ENCODE results near the gene ONECUT1. TPM values are rescaled to one million over a fixed set of nuclear protein-coding genes. Genes with fewer than 3 reads are reported as not detected.

The ONECUT1 gene
- total RNA-seq, 2 donors from 2014 or later: not detected

DNA sequence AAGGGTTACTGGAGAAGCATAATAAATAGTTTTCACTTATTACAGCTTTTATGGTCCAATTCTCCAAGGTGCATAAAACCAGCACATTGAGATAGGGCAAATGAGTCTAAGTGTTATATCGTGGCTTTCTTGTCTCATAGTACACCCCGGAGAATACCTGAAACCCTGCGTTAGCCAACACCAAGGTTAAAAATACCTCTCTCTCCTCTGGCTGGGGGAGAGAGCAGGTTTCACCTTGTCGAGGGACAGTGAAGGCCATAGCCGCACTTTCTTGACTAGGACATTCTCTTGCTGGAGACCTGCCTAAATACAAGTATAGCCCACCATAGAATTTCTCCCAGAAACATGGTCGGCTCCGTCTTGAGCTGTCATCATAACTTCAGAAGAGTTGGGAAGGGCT lies 59.5 kb downstream of the ONECUT1 start:
- Mint-ChIP-seq H3K27me3 (ENCODE audit: low read depth) (no peaks in the 10 kb centered on the region), H3K36me3 (ENCODE audit: insufficient read depth in 2 of 2) (no peaks in the 10 kb centered on the region), H3K27ac (peak overlapping the region; percentile 24), H3K4me3 (peak overlapping the region in 1 of 2 donors; percentile 12), H3K9me3 (no peaks in the 10 kb centered on the region), H3K4me1 (ENCODE audit: low read depth) (peaks cover 30% of the 10 kb centered on the region)
- ATAC-seq (replicated peaks in 1 of 2): no peak
- no peak for DNase-seq

DNA sequence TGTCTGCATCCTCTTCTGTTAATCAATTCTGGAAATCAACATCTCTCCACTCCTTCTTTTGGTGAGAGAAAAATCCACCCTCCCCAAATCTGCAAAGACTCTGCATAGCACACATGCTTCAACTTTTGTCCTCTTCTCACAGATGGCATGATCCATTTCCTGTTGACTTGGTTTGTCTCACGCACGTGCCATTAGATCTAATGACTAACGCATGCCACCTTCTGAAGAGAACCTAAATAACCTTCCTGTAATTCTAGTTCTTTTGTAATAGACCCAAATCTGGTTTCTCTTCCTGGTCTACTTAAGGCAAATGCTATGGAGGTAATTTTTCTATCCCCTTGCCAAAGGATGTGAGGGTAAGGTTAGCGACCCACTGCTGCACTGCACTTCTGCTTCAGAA lies 60.0 kb downstream of the ONECUT1 start:
- peaks cover 30% of the 10 kb centered on the region for H3K4me1 Mint-ChIP-seq (ENCODE audit: low read depth)
- peak overlapping the region; percentile 12 to 48 for H3K4me3 Mint-ChIP-seq
- H3K9me3 Mint-ChIP-seq: no peaks in the 10 kb centered on the region
- ATAC-seq (replicated peaks in 1 of 2) (peak; percentile 67 to 77), DNase-seq (peak; percentile 21 to 26)
- H3K36me3 Mint-ChIP-seq (ENCODE audit: insufficient read depth in 2 of 2): no peaks in the 10 kb centered on the region
- H3K27me3 Mint-ChIP-seq (ENCODE audit: low read depth): no peaks in the 10 kb centered on the region
- peak overlapping the region; percentile 24 for H3K27ac Mint-ChIP-seq

DNA sequence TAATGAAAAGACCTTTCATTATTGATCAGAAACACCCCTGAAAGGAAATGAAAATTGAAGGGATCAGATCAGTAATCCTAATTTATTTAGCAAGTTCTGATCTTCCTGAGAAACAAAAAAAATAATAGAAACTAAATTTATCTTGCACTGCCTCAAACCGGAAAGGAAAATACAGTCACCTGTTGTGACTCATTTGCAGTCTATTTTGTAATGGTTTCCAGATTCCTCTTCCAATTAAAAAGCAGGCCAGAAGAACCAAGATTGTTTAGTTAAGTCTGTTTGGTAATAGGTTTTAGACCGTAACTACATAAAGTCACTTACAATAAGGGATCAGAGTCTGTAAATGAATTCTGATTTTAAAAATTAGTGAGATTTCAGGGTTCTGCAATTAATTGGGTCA lies 61.2 kb downstream of the ONECUT1 start:
- H3K9me3 Mint-ChIP-seq: no peaks in the 10 kb centered on the region
- H3K4me1 Mint-ChIP-seq (ENCODE audit: low read depth): peaks cover 30% of the 10 kb centered on the region
- ATAC-seq (replicated peaks in 1 of 2): peak in 1 of 2 donors; percentile 27
- no peaks in the 10 kb centered on the region for H3K36me3 Mint-ChIP-seq (ENCODE audit: insufficient read depth in 2 of 2)
- H3K27me3 Mint-ChIP-seq (ENCODE audit: low read depth): no peaks in the 10 kb centered on the region
- no peak overlapping the region for H3K4me3 Mint-ChIP-seq
- no peak overlapping the region for H3K27ac Mint-ChIP-seq
- DNase-seq: no peak

DNA sequence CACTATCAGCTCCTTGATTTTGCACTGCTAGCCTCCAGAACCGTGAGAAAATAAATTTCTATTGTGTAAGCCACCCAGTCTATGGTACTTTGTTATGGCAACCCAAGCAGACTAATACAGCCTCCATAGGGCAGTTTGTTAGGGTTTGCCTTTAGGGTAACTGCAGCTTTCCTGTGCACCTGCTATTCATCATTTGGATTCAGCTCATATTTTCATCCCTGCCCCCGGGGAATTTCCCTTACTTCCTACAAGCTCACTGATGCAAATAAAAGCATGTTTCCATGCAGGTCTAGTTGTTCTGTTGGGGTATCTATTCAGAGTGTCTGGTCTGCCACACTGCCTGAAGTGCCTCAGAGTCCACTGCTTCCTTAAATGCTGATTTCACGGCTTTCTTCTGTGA lies 62.3 kb downstream of the ONECUT1 start:
- H3K9me3 Mint-ChIP-seq: no peaks in the 10 kb centered on the region
- no peak overlapping the region for H3K27ac Mint-ChIP-seq
- DNase-seq (no peak), ATAC-seq (replicated peaks in 1 of 2) (no peak)
- H3K4me3 Mint-ChIP-seq: no peak overlapping the region
- peaks cover 30% of the 10 kb centered on the region for H3K4me1 Mint-ChIP-seq (ENCODE audit: low read depth)
- H3K36me3 Mint-ChIP-seq (ENCODE audit: insufficient read depth in 2 of 2): no peaks in the 10 kb centered on the region
- H3K27me3 Mint-ChIP-seq (ENCODE audit: low read depth): no peaks in the 10 kb centered on the region

DNA sequence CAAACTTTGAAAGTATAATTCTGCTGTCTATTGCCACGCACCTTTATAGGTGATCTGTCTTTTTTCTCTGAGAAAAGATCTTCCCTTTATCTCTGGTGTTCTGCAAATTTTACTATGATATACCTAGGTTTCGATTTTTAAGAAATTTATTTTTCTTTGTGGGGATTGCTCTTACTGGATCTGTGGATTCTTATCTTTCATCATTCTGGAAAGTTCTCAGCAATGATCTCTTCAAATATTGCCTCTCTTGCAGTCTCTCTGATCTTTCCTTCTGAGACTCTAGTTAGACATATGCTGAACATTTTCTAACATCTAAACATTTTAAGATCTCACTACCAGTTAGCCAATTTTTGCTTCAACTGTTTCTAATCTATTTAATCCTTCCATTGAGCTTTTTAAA lies 63.9 kb downstream of the ONECUT1 start:
- Mint-ChIP-seq H3K27me3 (ENCODE audit: low read depth) (no peaks in the 10 kb centered on the region), H3K9me3 (no peaks in the 10 kb centered on the region), H3K27ac (no peak overlapping the region), H3K36me3 (ENCODE audit: insufficient read depth in 2 of 2) (no peaks in the 10 kb centered on the region), H3K4me1 (ENCODE audit: low read depth) (peaks cover 22% of the 10 kb centered on the region), H3K4me3 (no peak overlapping the region)
- DNase-seq: no peak
- ATAC-seq (replicated peaks in 1 of 2): no peak

DNA sequence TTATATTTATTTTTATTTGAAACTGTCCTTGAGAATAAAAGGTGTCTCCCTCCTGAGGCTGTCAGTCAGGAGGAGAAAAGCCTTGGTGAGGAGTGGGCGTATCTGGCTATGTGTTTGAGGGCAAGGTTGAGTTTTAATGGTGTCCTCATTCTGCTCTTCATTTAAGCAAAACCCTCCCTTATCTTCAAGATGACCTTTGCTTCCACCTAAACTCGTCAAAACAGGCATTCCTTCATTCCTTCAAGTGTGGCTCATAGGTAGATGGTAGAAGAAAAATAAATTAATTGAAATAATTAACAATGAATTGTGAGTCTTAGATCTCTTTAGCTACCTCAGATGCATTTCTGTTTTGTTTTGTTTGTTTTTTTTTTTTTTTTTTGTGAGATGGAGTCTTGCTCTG lies 71.6 kb downstream of the ONECUT1 start:
- Mint-ChIP-seq H3K9me3 (no peaks in the 10 kb centered on the region), H3K27ac (no peak overlapping the region), H3K36me3 (ENCODE audit: insufficient read depth in 2 of 2) (no peaks in the 10 kb centered on the region), H3K27me3 (ENCODE audit: low read depth) (no peaks in the 10 kb centered on the region), H3K4me1 (ENCODE audit: low read depth) (no peaks in the 10 kb centered on the region), H3K4me3 (no peak overlapping the region)
- no peak for DNase-seq
- ATAC-seq (replicated peaks in 1 of 2): no peak

DNA sequence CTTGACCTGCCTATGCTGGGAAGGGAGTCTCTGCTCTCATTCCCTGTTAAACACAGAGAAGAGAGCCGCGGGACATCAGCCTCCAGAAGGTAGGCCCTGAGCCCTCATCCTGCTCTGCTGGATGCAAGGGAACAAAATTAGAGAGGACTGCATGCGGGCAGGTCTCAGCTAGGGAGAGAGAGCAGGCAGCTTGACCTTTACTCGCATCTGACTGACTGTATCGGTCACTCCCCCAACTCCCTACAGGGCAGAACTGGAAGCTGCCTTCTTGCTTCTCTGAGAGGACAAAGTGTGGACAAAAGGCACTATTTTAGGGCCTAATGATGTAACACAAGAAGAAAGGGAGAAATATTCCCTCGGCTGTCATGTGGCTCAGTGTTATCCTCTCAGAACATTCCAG lies 72.2 kb downstream of the ONECUT1 start:
- ATAC-seq (replicated peaks in 1 of 2): no peak
- DNase-seq: no peak
- no peaks in the 10 kb centered on the region for H3K36me3 Mint-ChIP-seq (ENCODE audit: insufficient read depth in 2 of 2)
- no peaks in the 10 kb centered on the region for H3K9me3 Mint-ChIP-seq
- H3K4me1 Mint-ChIP-seq (ENCODE audit: low read depth): no peaks in the 10 kb centered on the region
- H3K27me3 Mint-ChIP-seq (ENCODE audit: low read depth): no peaks in the 10 kb centered on the region
- H3K27ac Mint-ChIP-seq: no peak overlapping the region
- H3K4me3 Mint-ChIP-seq: no peak overlapping the region

DNA sequence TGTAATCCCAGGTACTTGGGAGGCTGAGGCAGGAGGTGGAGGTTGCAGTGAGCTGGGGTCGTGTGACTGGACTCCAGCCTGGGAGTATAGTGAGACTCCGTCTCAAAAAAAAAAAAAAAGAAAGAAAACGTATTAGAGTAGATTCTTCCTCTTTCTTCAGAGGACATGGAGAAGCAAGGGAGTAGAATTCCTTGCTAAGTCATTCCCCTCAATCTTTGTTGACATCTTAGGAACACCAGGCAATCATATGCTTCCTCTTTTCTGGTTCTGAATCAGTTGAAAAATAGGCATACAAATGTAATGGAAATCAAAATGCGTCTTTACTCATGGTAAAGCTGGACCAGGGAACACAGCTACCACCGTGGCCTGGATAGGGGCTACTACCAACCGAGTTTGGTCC lies 72.7 kb downstream of the ONECUT1 start:
- Mint-ChIP-seq H3K36me3 (ENCODE audit: insufficient read depth in 2 of 2) (no peaks in the 10 kb centered on the region), H3K27ac (no peak overlapping the region)
- ATAC-seq (replicated peaks in 1 of 2): no peak

DNA sequence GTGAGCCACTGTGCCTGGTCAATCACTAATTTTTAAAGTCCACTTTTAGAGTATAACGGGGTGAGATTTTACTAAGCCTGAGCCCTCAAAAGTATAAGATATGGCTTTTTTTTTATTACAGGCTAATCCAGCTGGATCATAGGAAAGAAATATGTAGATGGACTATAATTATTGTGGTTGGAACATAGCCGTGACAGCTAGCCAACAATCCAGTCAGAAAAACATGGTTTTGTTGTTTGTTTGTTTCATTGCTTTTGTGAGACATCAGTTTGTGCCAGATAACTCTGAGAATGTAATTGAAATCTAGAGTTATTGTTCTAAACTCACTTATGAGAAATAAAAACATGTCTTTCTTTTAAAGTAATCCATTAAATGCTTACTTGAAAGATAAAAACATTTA lies 73.6 kb downstream of the ONECUT1 start:
- Mint-ChIP-seq H3K36me3 (ENCODE audit: insufficient read depth in 2 of 2) (no peaks in the 10 kb centered on the region), H3K9me3 (no peaks in the 10 kb centered on the region), H3K4me3 (no peak overlapping the region), H3K4me1 (ENCODE audit: low read depth) (no peaks in the 10 kb centered on the region), H3K27me3 (ENCODE audit: low read depth) (no peaks in the 10 kb centered on the region), H3K27ac (no peak overlapping the region)
- DNase-seq (no peak), ATAC-seq (replicated peaks in 1 of 2) (no peak)

More for the DNA sequence above, 72.7 kb downstream of the ONECUT1 start:
- Mint-ChIP-seq H3K27me3 (ENCODE audit: low read depth) (no peaks in the 10 kb centered on the region), H3K4me3 (no peak overlapping the region), H3K9me3 (no peaks in the 10 kb centered on the region), H3K4me1 (ENCODE audit: low read depth) (no peaks in the 10 kb centered on the region)
- DNase-seq: no peak

DNA sequence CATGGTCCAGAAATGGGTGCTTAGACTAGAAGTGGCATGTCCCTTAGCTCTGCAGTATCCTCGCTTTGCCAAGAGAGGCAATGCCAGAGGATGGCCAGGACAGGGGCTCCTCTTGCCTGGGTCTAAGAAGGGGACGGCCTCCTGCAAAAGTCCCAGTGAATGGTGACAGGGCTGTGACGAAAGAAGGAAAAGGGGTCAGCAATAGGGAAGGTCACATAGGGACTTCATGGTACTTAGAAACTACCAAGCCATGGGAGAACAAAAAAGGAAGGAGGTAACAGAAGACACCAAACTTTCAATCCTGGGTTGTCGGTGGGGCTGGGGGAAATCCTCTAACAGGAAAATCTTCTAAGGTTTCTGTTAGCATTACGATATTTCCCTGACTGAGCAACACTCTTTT lies 74.7 kb downstream of the ONECUT1 start:
- Mint-ChIP-seq H3K36me3 (ENCODE audit: insufficient read depth in 2 of 2) (no peaks in the 10 kb centered on the region), H3K27ac (no peak overlapping the region), H3K4me1 (ENCODE audit: low read depth) (peaks cover 5% of the 10 kb centered on the region), H3K27me3 (ENCODE audit: low read depth) (no peaks in the 10 kb centered on the region), H3K9me3 (peaks cover 0 to 3% of the 10 kb centered on the region in 2 donors), H3K4me3 (no peak overlapping the region)
- DNase-seq: no peak
- ATAC-seq (replicated peaks in 1 of 2): no peak

DNA sequence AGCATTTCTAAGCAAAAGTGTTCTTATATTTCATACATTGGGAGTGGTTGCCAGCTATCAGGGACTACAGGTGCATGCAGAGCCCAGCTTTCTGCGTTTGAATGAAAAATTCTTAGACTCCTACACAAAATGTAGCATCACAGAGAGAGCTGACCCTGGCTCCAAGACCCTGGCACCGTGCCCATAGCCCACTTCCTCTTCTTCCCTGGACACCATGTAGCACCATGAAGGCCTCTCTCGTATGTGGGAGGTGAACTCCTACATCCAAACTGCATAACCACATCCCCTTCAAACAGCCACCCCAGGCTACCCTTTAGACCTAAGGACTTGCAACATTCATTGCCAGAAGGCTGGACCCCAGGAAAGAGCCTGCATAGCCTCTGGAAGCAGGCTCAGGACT lies 75.2 kb downstream of the ONECUT1 start:
- no peaks in the 10 kb centered on the region for H3K36me3 Mint-ChIP-seq (ENCODE audit: insufficient read depth in 2 of 2)
- peaks cover 9% of the 10 kb centered on the region for H3K4me1 Mint-ChIP-seq (ENCODE audit: low read depth)
- H3K4me3 Mint-ChIP-seq: no peak overlapping the region

DNA sequence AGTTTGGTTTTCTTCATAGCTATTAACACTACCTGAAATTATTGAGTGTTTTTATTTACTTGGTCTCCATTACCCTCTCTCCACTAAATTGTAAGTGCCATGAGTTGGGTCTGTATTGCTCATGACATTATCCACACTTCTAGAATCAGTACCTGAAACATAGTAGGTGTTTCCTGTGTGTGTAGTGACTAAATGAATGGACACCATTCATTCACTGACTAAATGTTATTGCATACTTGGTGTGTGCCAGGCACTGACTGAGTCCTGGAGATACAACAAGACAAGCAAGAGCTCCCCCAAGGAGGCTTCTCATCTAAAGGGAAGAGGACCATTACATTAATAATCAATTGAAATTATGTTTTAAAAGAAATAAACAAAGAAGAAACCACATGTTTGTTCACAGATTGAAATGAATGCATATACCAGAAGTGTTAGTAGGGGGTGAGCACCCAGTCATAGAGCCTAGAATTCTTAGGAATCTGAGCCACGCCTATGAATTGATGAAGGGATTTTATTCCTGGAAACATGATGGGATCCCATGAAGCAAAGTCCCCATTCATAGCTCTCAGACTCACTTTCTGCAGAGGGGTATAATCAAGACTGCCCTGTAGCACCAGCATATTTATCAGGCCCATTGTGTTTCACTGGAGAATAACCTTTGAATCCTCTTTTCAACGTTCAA lies 79.3 kb downstream of the ONECUT1 start:
- Mint-ChIP-seq H3K4me1 (ENCODE audit: low read depth) (peaks cover 16% of the 10 kb centered on the region), H3K27me3 (ENCODE audit: low read depth) (no peaks in the 10 kb centered on the region), H3K36me3 (ENCODE audit: insufficient read depth in 2 of 2) (no peaks in the 10 kb centered on the region), H3K4me3 (peak overlapping the region in 1 of 2 donors; percentile 5), H3K9me3 (peaks cover 0 to 3% of the 10 kb centered on the region in 2 donors), H3K27ac (peak overlapping the region; percentile 4)
- DNase-seq: no peak
- ATAC-seq (replicated peaks in 1 of 2): peak; percentile 95

More for the DNA sequence above, 75.2 kb downstream of the ONECUT1 start:
- Mint-ChIP-seq H3K27ac (no peak overlapping the region), H3K9me3 (peaks cover 0 to 3% of the 10 kb centered on the region in 2 donors), H3K27me3 (ENCODE audit: low read depth) (no peaks in the 10 kb centered on the region)
- ATAC-seq (replicated peaks in 1 of 2) (no peak), DNase-seq (no peak)

DNA sequence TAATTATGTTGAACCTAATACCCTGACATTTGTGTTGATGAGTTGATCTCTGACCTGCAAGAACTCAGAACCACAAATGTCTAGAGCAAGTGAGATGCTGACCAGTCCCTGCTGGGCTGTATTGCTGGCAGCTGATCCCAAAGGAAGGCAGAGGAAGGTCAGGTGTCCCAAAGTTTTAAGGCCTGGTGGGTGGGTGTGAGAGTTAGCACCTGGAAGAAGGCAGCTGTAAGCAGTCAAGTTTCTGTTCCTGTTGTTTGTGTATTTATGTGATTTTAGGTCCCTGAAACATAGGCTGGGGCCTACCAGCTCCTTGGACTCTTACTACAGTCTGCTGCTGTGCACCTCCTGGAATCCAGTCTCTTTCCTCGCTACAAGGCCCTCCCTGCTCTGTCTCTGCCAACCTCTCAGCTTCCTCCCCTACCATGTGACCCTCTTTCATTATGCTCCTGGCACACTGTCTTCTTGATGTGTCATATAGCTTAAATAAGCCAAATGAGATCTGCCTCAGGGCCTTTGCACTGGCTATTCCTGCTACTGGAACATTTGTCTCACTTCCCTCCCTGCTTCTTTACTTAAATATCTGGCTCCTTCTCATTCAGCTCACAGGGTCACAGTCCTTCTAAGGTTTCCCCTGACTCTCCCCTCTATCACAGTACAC lies 80.0 kb downstream of the ONECUT1 start:
- Mint-ChIP-seq H3K4me1 (ENCODE audit: low read depth) (peaks cover 16% of the 10 kb centered on the region), H3K27ac (no peak overlapping the region), H3K4me3 (peak overlapping the region in 1 of 2 donors; percentile 5), H3K27me3 (ENCODE audit: low read depth) (no peaks in the 10 kb centered on the region), H3K36me3 (ENCODE audit: insufficient read depth in 2 of 2) (no peaks in the 10 kb centered on the region), H3K9me3 (peaks cover 0 to 3% of the 10 kb centered on the region in 2 donors)
- DNase-seq: no peak
- ATAC-seq (replicated peaks in 1 of 2): peak; percentile 15 to 32

Data from activated T-cell treated with anti-CD3 and anti-CD28 coated beads, Interleukin-2, amount 50 U/mL, for 72 hours (primary cell).